ENCODE results near the gene NKX6-2.

The NKX6-2 gene

GRCh38 chr10:132806561-132807003, 20.6 kb upstream of the NKX6-2 start:
- no peak overlapping the region for H3K4me3 ChIP-seq (ENCODE audit: low read length)
- no peak for TF ChIP-seq CTCF (conservative IDR thresholded peaks at IDR 0.05; ENCODE audit: low read length)
- DNase-seq (ENCODE audit: low read depth), result no peak

GRCh38 chr10:132806110-132806509, 20.2 kb upstream of the NKX6-2 start:
- peak; percentile 9 for DNase-seq (ENCODE audit: low read depth)
- no peak for TF ChIP-seq CTCF (conservative IDR thresholded peaks at IDR 0.05; ENCODE audit: low read length)
- H3K4me3 ChIP-seq (ENCODE audit: low read length), result no peak overlapping the region

DNA sequence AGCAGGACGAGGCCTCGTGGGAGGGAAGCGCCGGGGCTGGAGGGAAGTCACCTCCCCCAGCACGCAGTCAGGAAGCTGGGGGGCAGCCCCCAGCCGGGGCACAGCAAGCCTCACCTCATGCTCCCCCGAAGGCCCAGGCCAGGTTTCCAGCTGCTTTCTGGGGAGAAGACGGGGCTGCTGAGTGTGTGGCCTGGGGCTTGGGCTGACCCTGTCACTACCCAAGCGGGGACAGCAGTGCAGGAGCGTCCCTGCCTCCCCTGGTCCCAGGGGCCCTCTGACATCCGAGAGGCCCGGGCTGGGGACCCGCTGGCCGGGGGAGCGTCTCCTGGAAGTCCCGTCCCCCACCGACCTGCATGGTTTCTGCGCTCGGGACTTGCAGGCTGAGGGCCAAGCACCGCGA, 19.7 kb upstream of the NKX6-2 start:
- H3K4me3 ChIP-seq (ENCODE audit: low read length), result no peak overlapping the region
- TF ChIP-seq CTCF (conservative IDR thresholded peaks at IDR 0.05; ENCODE audit: low read length), result no peak
- no peak for DNase-seq (ENCODE audit: low read depth)

- no peak for DNase-seq (ENCODE audit: low read depth)
- TF ChIP-seq CTCF (conservative IDR thresholded peaks at IDR 0.05; ENCODE audit: low read length), result no peak
- no peak overlapping the region for H3K4me3 ChIP-seq (ENCODE audit: low read length)
Observed at GRCh38 chr10:132804785-132805426, 19.0 kb upstream of the NKX6-2 start.

- DNase-seq (ENCODE audit: low read depth), result no peak
- H3K4me3 ChIP-seq (ENCODE audit: low read length), result no peak overlapping the region
- no peak for TF ChIP-seq CTCF (conservative IDR thresholded peaks at IDR 0.05; ENCODE audit: low read length)
Observed at GRCh38 chr10:132804287-132804686, 18.3 kb upstream of the NKX6-2 start.

- DNase-seq (ENCODE audit: low read depth), result no peak
- no peak for TF ChIP-seq CTCF (conservative IDR thresholded peaks at IDR 0.05; ENCODE audit: low read length)
- no peak overlapping the region for H3K4me3 ChIP-seq (ENCODE audit: low read length)
Observed at GRCh38 chr10:132803416-132804210, 17.7 kb upstream of the NKX6-2 start.

Data from AG10803 (cell line).